ENCODE results near the gene ARHGEF35.

DNA sequence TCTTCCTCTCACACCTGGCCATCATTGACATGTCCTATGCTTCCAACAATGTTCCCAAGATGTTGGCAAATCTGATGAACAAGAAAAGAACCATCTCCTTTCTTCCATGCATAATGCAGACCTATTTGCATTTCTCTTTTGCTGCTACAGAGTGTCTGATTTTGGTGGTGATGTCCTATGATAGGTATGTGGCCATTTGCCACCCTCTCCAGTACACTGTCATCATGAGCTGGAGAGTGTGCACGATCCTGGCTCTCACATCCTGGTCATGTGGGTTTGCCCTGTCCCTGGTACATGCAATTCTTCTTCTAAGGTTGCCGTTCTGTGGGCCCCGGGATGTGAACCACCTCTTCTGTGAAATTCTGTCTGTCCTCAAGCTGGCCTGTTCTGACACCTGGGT is 53.4 kb downstream of the ARHGEF35 start:
- TF ChIP-seq POLR2A (IDR thresholded peaks at IDR 0.05), result no peak
- no peak for TF ChIP-seq CTCF (IDR thresholded peaks at IDR 0.05)
